H9 (cell line): ENCODE results near the gene TNFAIP3. TPM values are rescaled to one million over a fixed set of nuclear protein-coding genes. Genes with fewer than 3 reads are reported as not detected.

ENCODE experiments used
- DNase-seq: peaks from one replicate; pipeline ENCODE4 v3.0.0-alpha.2; 2017
- H2AFZ ChIP-seq: one replicate; pipeline ENCODE4 v1.6.1; 2013; ENCODE audit warnings: mild to moderate bottlenecking, low read length, control low read depth, moderate library complexity
- H2AK5ac ChIP-seq: 2 replicates; pipeline ENCODE4 v1.6.1; 2013; ENCODE audit warnings: low read length, control low read depth, mixed read lengths; ENCODE audit not compliant: insufficient read length
- H2BK120ac ChIP-seq: one replicate; pipeline ENCODE4 v1.6.1; 2013; ENCODE audit warnings: low read depth, mild to moderate bottlenecking, low read length, control low read depth, inconsistent platforms; ENCODE audit not compliant: poor library complexity, severe bottlenecking
- H2BK12ac ChIP-seq: 2 replicates; pipeline ENCODE4 v1.6.1; 2013; ENCODE audit warnings: low read length, control low read depth, mixed read lengths, low read depth; ENCODE audit not compliant: insufficient read length
- H2BK15ac ChIP-seq: 2 replicates; pipeline ENCODE4 v1.6.1; 2013; ENCODE audit warnings: low read depth, low read length, control low read depth
- H2BK20ac ChIP-seq: one replicate; pipeline ENCODE4 v1.6.1; 2013; ENCODE audit warnings: low read depth, mild to moderate bottlenecking, low read length, control low read depth, inconsistent platforms; ENCODE audit not compliant: poor library complexity, severe bottlenecking
- H2BK5ac ChIP-seq: 2 replicates; pipeline ENCODE4 v1.6.1; 2013; ENCODE audit warnings: low read length, control low read depth, mixed read lengths; ENCODE audit not compliant: insufficient read length
- H3K14ac ChIP-seq: 2 replicates; pipeline ENCODE4 v1.6.1; 2013; ENCODE audit warnings: low read length, control low read depth; ENCODE audit not compliant: insufficient read depth
- H3K18ac ChIP-seq: 2 replicates; pipeline ENCODE4 v1.6.1; 2013; ENCODE audit warnings: low read depth, mild to moderate bottlenecking, mixed read lengths, low read length, control low read depth; ENCODE audit not compliant: insufficient read length
- H3K23ac ChIP-seq: 2 replicates; pipeline ENCODE4 v1.6.1; 2013; ENCODE audit warnings: low read length, control low read depth, mixed read lengths, low read depth; ENCODE audit not compliant: insufficient read length
- H3K23me2 ChIP-seq: 2 replicates; pipeline ENCODE4 v1.6.1; 2013; ENCODE audit warnings: low read depth, mild to moderate bottlenecking, mixed read lengths, low read length, control low read depth; ENCODE audit not compliant: insufficient read length, poor library complexity, severe bottlenecking
- H3K27ac ChIP-seq: 2 replicates; pipeline ENCODE4 v1.5.1; 2013; ENCODE audit warnings: low read length, control low read depth, mixed read lengths, low read depth; ENCODE audit not compliant: insufficient read length
- H3K27me3 ChIP-seq: 2 replicates; pipeline ENCODE4 v1.6.1; 2013; ENCODE audit warnings: low read length, control low read depth, inconsistent platforms; ENCODE audit not compliant: insufficient read depth
- H3K4ac ChIP-seq: 2 replicates; pipeline ENCODE4 v1.6.1; 2013; ENCODE audit warnings: low read depth, mild to moderate bottlenecking, control low read depth, inconsistent platforms, low read length, moderate library complexity
- H3K4me1 ChIP-seq: 2 replicates; pipeline ENCODE4 v1.6.1; 2013; ENCODE audit warnings: low read length, control low read depth, inconsistent platforms; ENCODE audit not compliant: insufficient read depth
- H3K4me2 ChIP-seq: 2 replicates; pipeline ENCODE4 v1.6.1; 2013; ENCODE audit warnings: low read length, control low read depth, mixed read lengths; ENCODE audit not compliant: insufficient read length, insufficient read depth
- H3K56ac ChIP-seq: 2 replicates; pipeline ENCODE4 v1.6.1; 2013; ENCODE audit warnings: low read depth, mild to moderate bottlenecking, mixed read lengths, low read length, control low read depth; ENCODE audit not compliant: insufficient read length
- H3K79me1 ChIP-seq: 2 replicates; pipeline ENCODE4 v1.6.1; 2013; ENCODE audit warnings: low read depth, mild to moderate bottlenecking, moderate library complexity, low read length, control low read depth, inconsistent platforms; ENCODE audit not compliant: insufficient read depth, poor library complexity, severe bottlenecking
- H3K79me2 ChIP-seq: 2 replicates; pipeline ENCODE4 v1.6.1; 2013; ENCODE audit warnings: low read length, control low read depth, inconsistent platforms; ENCODE audit not compliant: insufficient read depth
- H3K9ac ChIP-seq: 2 replicates; pipeline ENCODE4 v1.6.1; 2013; ENCODE audit warnings: low read length, control low read depth, mixed read lengths; ENCODE audit not compliant: insufficient read length; ENCODE audit errors: extremely low read depth
- H3K9me3 ChIP-seq: one replicate; pipeline ENCODE4 v1.6.1; 2013; ENCODE audit warnings: low read depth, low read length, inconsistent platforms; ENCODE audit not compliant: control insufficient read depth
- H3T11ph ChIP-seq: one replicate; pipeline ENCODE4 v1.6.1; 2013; ENCODE audit warnings: mild to moderate bottlenecking, low read length, control low read depth, inconsistent platforms
- H4K20me1 ChIP-seq: one replicate; pipeline ENCODE4 v1.6.1; 2013; ENCODE audit not compliant: control insufficient read depth, insufficient read length, insufficient read depth
- H4K5ac ChIP-seq: 2 replicates; pipeline ENCODE4 v1.6.1; 2013; ENCODE audit warnings: low read depth, mild to moderate bottlenecking, mixed read lengths, low read length, control low read depth; ENCODE audit not compliant: insufficient read length
- H4K8ac ChIP-seq: replicated peaks from 2 replicates; pipeline ENCODE4 v1.6.1; 2013; ENCODE audit warnings: low read length, control low read depth, mixed read lengths, low read depth; ENCODE audit not compliant: insufficient read length
- H4K91ac ChIP-seq: 2 replicates; pipeline ENCODE4 v1.6.1; 2013; ENCODE audit warnings: low read depth, mild to moderate bottlenecking, moderate library complexity, mixed read lengths, low read length, control low read depth; ENCODE audit not compliant: insufficient read length
- H3K27ac Mint-ChIP-seq, 3 experiments: 2 replicates in 2 of 3; 3 replicates in 1 of 3; pipeline ENCODE4 v1.8.0; 2020 to 2021; ENCODE audit warnings: mixed read lengths in 3 of 3, mild to moderate bottlenecking in 1 of 3, moderate library complexity in 1 of 3
- H3K27me3 Mint-ChIP-seq: 2 replicates; pipeline ENCODE4 v1.8.0; 2021; ENCODE audit warnings: low read depth, mild to moderate bottlenecking, moderate library complexity, mixed read lengths
- H3K36me3 Mint-ChIP-seq, 3 experiments: 2 replicates in 2 of 3; 3 replicates in 1 of 3; pipeline ENCODE4 v1.8.0; 2020 to 2021; ENCODE audit warnings: low read depth in 3 of 3, mixed read lengths in 3 of 3; ENCODE audit not compliant: insufficient read depth in 1 of 3
- H3K4me1 Mint-ChIP-seq, 2 experiments: 2 replicates each; pipeline ENCODE4 v1.8.0; 2020; ENCODE audit warnings: mixed read lengths in 2 of 2
- H3K4me3 Mint-ChIP-seq, 2 experiments: 2 replicates in 1 of 2; 3 replicates in 1 of 2; pipeline ENCODE4 v1.8.0; 2020 to 2021; ENCODE audit warnings: mild to moderate bottlenecking in 2 of 2, mixed read lengths in 2 of 2, moderate library complexity in 1 of 2
- H3K9me3 Mint-ChIP-seq, 2 experiments: 2 replicates in 1 of 2; 3 replicates in 1 of 2; pipeline ENCODE4 v1.8.0; 2020; ENCODE audit warnings: mild to moderate bottlenecking in 2 of 2, mixed read lengths in 2 of 2, moderate library complexity in 1 of 2
- CTCF ChIP-seq: fragments of 200-600 bp; sonication (generic); conservative IDR thresholded peaks from 3 replicates; pipeline ENCODE4 v1.8.0; 2021; ENCODE audit warnings: antibody characterized with exemption, mild to moderate bottlenecking
- WGBS: extraction: QIAGEN DNeasy Blood & Tissue Kit; methylation state at CpG from one replicate; pipeline ENCODE4 v1.1.7; 2013; ENCODE audit warnings: missing lambda C conversion rate, low lambda C conversion rate, mixed read lengths; ENCODE audit not compliant: insufficient read length; ENCODE audit errors: extremely low coverage; 5-methylcytosine and 5-hydroxymethylcytosine counted together
- total RNA-seq: library from RNA; stranded (reverse); gene quantifications from 2 replicates; pipeline ENCODE4 v1.2.1, GENCODE V29; 2021

Gene TNFAIP3
- total RNA-seq, 1 experiment from 2014 or later, result 3.7 TPM

- Histone ChIP-seq H3K14ac (no peak overlapping the region), H3K9ac (no peak overlapping the region), H3T11ph (no peak overlapping the region), H3K4me1 (peaks cover 8% of the 10 kb centered on the region; the same call in 1 of the 2 replicates), H3K9me3 (no peaks in the 10 kb centered on the region), H4K91ac (no peak overlapping the region), H4K20me1 (no peaks in the 10 kb centered on the region), H2BK12ac (no peak overlapping the region), H3K23ac (no peak overlapping the region), H3K79me1 (no peaks in the 10 kb centered on the region), H2BK15ac (no peak overlapping the region), H3K4ac (no peak overlapping the region), H4K5ac (no peak overlapping the region), H3K23me2 (no peaks in the 10 kb centered on the region), H3K56ac (no peak overlapping the region), H2BK120ac (peak overlapping the region; percentile 75), H3K79me2 (no peaks in the 10 kb centered on the region), H3K18ac (no peak overlapping the region), H3K27me3 (no peaks in the 10 kb centered on the region), H3K4me2 (no peak overlapping the region), H4K8ac (no peak overlapping the region), H2BK20ac (no peak overlapping the region), H3K27ac (no peak overlapping the region), H2AK5ac (no peak overlapping the region), H2AFZ (peak overlapping the region; percentile 83), H2BK5ac (no peak overlapping the region)
- Mint-ChIP-seq H3K9me3 (no peaks in the 10 kb centered on the region), H3K27ac (peak overlapping the region in 1 of 3 experiments; percentile 36; a peak in 1 of 7 replicates), H3K4me3 (no peak overlapping the region), H3K4me1 (peaks cover 28 to 32% of the 10 kb centered on the region in 2 experiments), H3K27me3 (peaks cover 6% of the 10 kb centered on the region), H3K36me3 (no peaks in the 10 kb centered on the region)
- peak; percentile 40 for DNase-seq
- WGBS, result no CpG with 5 or more reads among the region's 1 CpG
- TF ChIP-seq CTCF, result no peak
These were observed 59.2 kb downstream of the TNFAIP3 start for GRCh38 chr6:137926207-137926731.
